ENCODE results near the gene OR13C2. TPM values are rescaled to one million over a fixed set of nuclear protein-coding genes. Genes with fewer than 3 reads are reported as not detected.
"Not testable (repeated sequence)": the region's sequence is repeated elsewhere in the genome, so short reads cannot be mapped to it uniquely, and the experiment has no call there.

The OR13C2 gene
- polyA plus RNA-seq: not detected

- H3K27ac ChIP-seq (ENCODE audit: low read depth, low read length): not testable (repeated sequence)
- 60 to 90% (median 62%) methylated on average over 1 of the region's 1 CpG for WGBS, 3 donors
Observed at GRCh38 chr9:104605527-104605926, at the start of gene OR13C2. OR13C2 (minus strand) TSS chr9:104605627; CDS start chr9:104605627, 0 bp downstream.

- no peak overlapping the region for H3K27ac ChIP-seq (ENCODE audit: low read depth, low read length)
Observed at GRCh38 chr9:104635456-104635855, 30.0 kb upstream of the OR13C2 start.

GRCh38 chr9:104633976-104634520 is 28.6 kb upstream of the OR13C2 start:
- H3K27ac ChIP-seq (ENCODE audit: low read depth, low read length): no peak overlapping the region
- 94 to 96% (median 94%) methylated on average over 30 of the region's 30 CpGs for WGBS, 3 donors

GRCh38 chr9:104625964-104626363 is 20.5 kb upstream of the OR13C2 start:
- not testable (repeated sequence) for H3K27ac ChIP-seq (ENCODE audit: low read depth, low read length)

GRCh38 chr9:104618104-104618503 is 12.7 kb upstream of the OR13C2 start, which contains the start of gene OR13C9:
OR13C9 (minus strand) TSS chr9:104618204; CDS start chr9:104618204, 0 bp downstream.
- 64 to 79% (median 65%) methylated on average over 2 of the region's 2 CpGs for WGBS, 3 donors
- no peak within 1 kb of the TSS for H3K27ac ChIP-seq (ENCODE audit: low read depth, low read length)

- H3K27ac ChIP-seq (ENCODE audit: low read depth, low read length): no peak overlapping the region
Observed at GRCh38 chr9:104617418-104617817, 12.0 kb upstream of the OR13C2 start.

- 55 to 88% (median 87%) methylated on average over 2 of the region's 2 CpGs for WGBS, 3 donors
- H3K27ac ChIP-seq (ENCODE audit: low read depth, low read length): no peak overlapping the region
Observed at GRCh38 chr9:104611213-104611612, 5.8 kb upstream of the OR13C2 start.

GRCh38 chr9:104608336-104608735 is 2.9 kb upstream of the OR13C2 start:
- WGBS, 3 donors: 33 to 44% (median 43%) methylated on average over 1 of the region's 1 CpG
- no peak overlapping the region for H3K27ac ChIP-seq (ENCODE audit: low read depth, low read length)

- WGBS, 3 donors: 78 to 85% (median 85%) methylated on average over 2 of the region's 2 CpGs
- no peak overlapping the region for H3K27ac ChIP-seq (ENCODE audit: low read depth, low read length)
Observed at GRCh38 chr9:104606152-104606551, 725 bp upstream of the OR13C2 start.

- 73 to 75% (median 73%) methylated on average over 3 of the region's 3 CpGs for WGBS, 3 donors
- H3K27ac ChIP-seq (ENCODE audit: low read depth, low read length): no peak overlapping the region
Observed at GRCh38 chr9:104604801-104605200, 626 bp downstream of the OR13C2 start.

- not testable (repeated sequence) for H3K27ac ChIP-seq (ENCODE audit: low read depth, low read length)
Observed at GRCh38 chr9:104599313-104599712, 6.1 kb downstream of the OR13C2 start, which contains the start of gene OR13C5. OR13C5 (minus strand) TSS chr9:104599413; CDS start chr9:104599413, 0 bp downstream.

GRCh38 chr9:104598749-104599148 is 6.7 kb downstream of the OR13C2 start:
- H3K27ac ChIP-seq (ENCODE audit: low read depth, low read length): not testable (repeated sequence)
- WGBS, 3 donors: 70 to 75% (median 72%) methylated on average over 3 of the region's 3 CpGs

GRCh38 chr9:104589626-104590025 is 15.8 kb downstream of the OR13C2 start:
- no peak overlapping the region for H3K27ac ChIP-seq (ENCODE audit: low read depth, low read length)
- WGBS, 3 donors: 0 to 87% (median 37%) methylated on average over 1 of the region's 1 CpG

GRCh38 chr9:104586496-104587180 is 18.8 kb downstream of the OR13C2 start:
- H3K27ac ChIP-seq (ENCODE audit: low read depth, low read length): no peak overlapping the region
- WGBS, 3 donors: 0 to 58% (median 45%) methylated on average over 1 of the region's 1 CpG

GRCh38 chr9:104580562-104580961 is 24.9 kb downstream of the OR13C2 start:
- WGBS, 3 donors: 73 to 81% (median 79%) methylated on average over 1 of the region's 1 CpG
- no peak overlapping the region for H3K27ac ChIP-seq (ENCODE audit: low read depth, low read length)

GRCh38 chr9:104577263-104577662 is 28.2 kb downstream of the OR13C2 start:
- WGBS, 3 donors: 78 to 85% (median 83%) methylated on average over 5 of the region's 5 CpGs
- H3K27ac ChIP-seq (ENCODE audit: low read depth, low read length): no peak overlapping the region

- H3K27ac ChIP-seq (ENCODE audit: low read depth, low read length): no peak overlapping the region
Observed at GRCh38 chr9:104575456-104575855, 30.0 kb downstream of the OR13C2 start.

GRCh38 chr9:104572612-104573011 is 32.8 kb downstream of the OR13C2 start:
- no peak overlapping the region for H3K27ac ChIP-seq (ENCODE audit: low read depth, low read length)
- WGBS, 3 donors: 58 to 77% (median 63%) methylated on average over 1 of the region's 1 CpG

More at GRCh38 chr9:104575456-104575855, 30.0 kb downstream of the OR13C2 start:
- 62 to 72% (median 65%) methylated on average over 2 of the region's 2 CpGs for WGBS, 3 donors

- no peak within 1 kb of the TSS for H3K27ac ChIP-seq (ENCODE audit: low read depth, low read length)
- 86 to 89% (median 88%) methylated on average over 4 of the region's 4 CpGs for WGBS, 3 donors
Observed at GRCh38 chr9:104568868-104569267, 36.6 kb downstream of the OR13C2 start, which contains the start of gene OR13C8. OR13C8 (plus strand) TSS chr9:104569168; CDS start chr9:104569168, 0 bp downstream.

GRCh38 chr9:104564358-104564757 is 41.1 kb downstream of the OR13C2 start:
- WGBS, 3 donors: 52 to 66% (median 59%) methylated on average over 1 of the region's 1 CpG
- H3K27ac ChIP-seq (ENCODE audit: low read depth, low read length): no peak overlapping the region
